Stomach (tissue), 9 donors: Measurements from ENCODE around the gene PRMT1. TPM values are rescaled to one million over a fixed set of nuclear protein-coding genes. Genes with fewer than 3 reads are reported as not detected.

Experiments used
- DNase-seq, 2 donors: peaks; one replicate each; pipeline versions ENCODE4 v3.0.0 to v3.0.0-alpha.2; 2013 to 2019
- H3K27ac ChIP-seq, 5 donors: fragments of 200-600 bp in 4 of 5; sonication (generic) in 4 of 5; one replicate each; pipeline ENCODE4 v1.5.1; 2013 to 2019; ENCODE audit warnings: mild to moderate bottlenecking in 1 of 5, moderate library complexity in 1 of 5
- H3K27me3 ChIP-seq, 3 donors: fragments of 200-600 bp; sonication (generic); one replicate each; pipeline ENCODE4 v1.5.1; 2017 to 2019; ENCODE audit warnings: mixed run types in 1 of 3
- H3K36me3 ChIP-seq, 4 donors: fragments of 200-600 bp; sonication (generic); 1 replicate in 3 of 4; 2 replicates in 1 of 4; pipeline ENCODE4 v1.5.1; 2016 to 2019
- H3K4me1 ChIP-seq, 4 donors: fragments of 200-600 bp; sonication (generic); one replicate each; pipeline ENCODE4 v1.5.1; 2016 to 2019
- H3K4me3 ChIP-seq, 4 donors: fragments of 200-600 bp; sonication (generic) in 3 of 4; one replicate each; pipeline ENCODE4 v1.5.1; 2016 to 2019; ENCODE audit warnings: mild to moderate bottlenecking in 1 of 4
- H3K9me3 ChIP-seq, 4 donors: fragments of 200-600 bp; sonication (generic); one replicate each; pipeline ENCODE4 v1.5.1; 2016 to 2019
- EP300 ChIP-seq: sonication (generic); formaldehyde crosslinking; IDR thresholded peaks from one replicate; pipeline ENCODE4 v1.6.1; 2017; ENCODE audit warnings: antibody characterized with exemption
- POLR2A ChIP-seq, 4 donors: fragments of 450-650 bp; IDR thresholded peaks; one replicate each; pipeline ENCODE4 v1.6.1; 2016; ENCODE audit warnings: antibody characterized with exemption in 4 of 4, control low read depth in 2 of 4, mild to moderate bottlenecking in 1 of 4, moderate library complexity in 1 of 4
- POLR2AphosphoS5 ChIP-seq, 3 donors: sonication (generic); formaldehyde crosslinking; IDR thresholded peaks; one replicate each; pipeline ENCODE4 v1.6.1; 2016; ENCODE audit warnings: antibody characterized with exemption in 3 of 3
- WGBS, 5 donors: extraction: QIAGEN DNeasy Blood & Tissue Kit in 3 of 5; methylation state at CpG; one replicate each; pipeline versions ENCODE4 v1.1.5 to v1.1.7; 2013 to 2018; 5-methylcytosine and 5-hydroxymethylcytosine counted together
- intact Hi-C: fragments of 100-400 bp; cut with DNase I; formaldehyde crosslinking; loops from one replicate; pipeline ENCODE4 v1.15.1; 2023; ENCODE audit warnings: low total_unique reads
- polyA plus RNA-seq, 3 donors: library from polyadenylated mRNA; stranded (reverse); fragments of 200-250 nt; gene quantifications; one replicate each; pipeline ENCODE4 v1.2.3, GENCODE V29; 2013
- total RNA-seq, 5 donors: library from RNA; depleted of rRNA; stranded (reverse); fragments of >200 nt; gene quantifications; one replicate each; pipeline versions ENCODE4 v1.1.0 to v1.2.3, GENCODE V29; 2014 to 2016
- TF ChIP-seq, protein P1 (sequence below), 7 experiments: fragments of 450-650 bp in 4 of 7; fragments of 200-600 bp in 3 of 7; sonication (generic) in 3 of 7; IDR thresholded peaks; one replicate each; pipeline ENCODE4 v1.5.1; 2016 to 2019; ENCODE audit warnings: antibody characterized with exemption in 7 of 7, control low read depth in 2 of 7, mild to moderate bottlenecking in 1 of 7
- donor health status: healthy with polysubstance abuse.
- donor health status: Bipolar disorder and iron deficiency.
- donor health status: healthy.

The PRMT1 gene
- total and polyA plus RNA-seq, 8 donors = 53.3 to 131 (median 107) TPM

DNA sequence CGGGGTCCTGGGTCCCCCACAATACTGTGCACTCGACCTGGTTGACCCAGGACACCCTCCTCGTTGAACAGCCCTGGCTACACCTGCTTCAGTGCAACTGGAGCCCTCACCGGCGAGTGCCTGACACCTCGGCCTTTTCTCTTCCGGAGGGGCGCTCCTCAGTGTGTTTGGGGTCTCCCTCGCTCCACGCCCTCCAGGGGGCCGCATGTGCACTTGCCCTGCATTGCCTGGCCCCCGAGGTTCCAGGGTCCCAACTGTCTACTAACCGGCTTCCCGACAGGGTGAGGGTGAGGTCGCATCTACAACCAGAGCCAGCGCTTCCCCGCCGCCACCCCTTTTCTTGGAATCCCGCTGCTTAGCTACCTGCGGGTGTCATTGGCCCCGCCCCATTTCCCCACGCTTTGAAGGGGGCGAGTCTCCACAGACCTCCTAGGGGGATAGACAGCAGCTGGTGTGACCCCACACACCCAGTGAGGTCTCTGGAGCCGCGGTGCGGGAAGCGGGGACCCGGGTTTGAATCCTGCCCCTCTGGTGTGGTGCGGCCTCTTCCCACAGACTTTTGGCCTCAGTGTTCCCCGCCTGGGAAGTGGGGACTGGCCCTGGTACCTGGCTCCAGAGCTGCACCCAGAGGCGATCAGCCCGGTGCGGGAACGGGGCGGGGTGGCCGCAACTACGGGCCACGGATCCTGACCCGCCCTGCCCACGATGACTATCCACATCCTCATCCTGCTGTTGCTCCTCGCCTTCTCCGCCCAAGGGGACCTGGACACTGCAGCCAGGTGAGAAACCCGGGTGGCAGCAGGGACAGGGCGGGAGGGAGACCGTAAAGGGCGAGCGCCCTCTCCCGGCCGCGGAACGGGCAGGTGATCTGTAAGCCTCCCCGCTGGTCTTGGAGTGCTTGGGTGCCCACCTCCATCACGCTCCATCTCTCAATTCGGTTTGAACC lies 12.3 kb downstream of the PRMT1 start, which contains the start of gene ADM5:
TSS of gene ADM5 (plus strand) at position 462 of the 946 bp plus-strand sequence. CDS start at position 706, 244 bp downstream.
- Histone ChIP-seq H3K27me3 (peaks cover 0 to 40% (median 15%) of the 10 kb centered on the region in 3 donors), H3K4me1 (peaks cover 25 to 42% (median 29%) of the 10 kb centered on the region in 4 donors), H3K9me3 (no peaks in the 10 kb centered on the region), H3K4me3 (peak within 1 kb of the TSS; percentile 41 to 57 (median 50)), H3K27ac (peak within 1 kb of the TSS in 4 of 5 donors; percentile 33 to 76 (median 56)), H3K36me3 (peaks cover 30 to 44% (median 42%) of the 10 kb centered on the region in 4 donors)
- no peak for TF ChIP-seq POLR2AphosphoS5 (IDR thresholded peaks at IDR 0.05)
- TF ChIP-seq, protein P1, sequence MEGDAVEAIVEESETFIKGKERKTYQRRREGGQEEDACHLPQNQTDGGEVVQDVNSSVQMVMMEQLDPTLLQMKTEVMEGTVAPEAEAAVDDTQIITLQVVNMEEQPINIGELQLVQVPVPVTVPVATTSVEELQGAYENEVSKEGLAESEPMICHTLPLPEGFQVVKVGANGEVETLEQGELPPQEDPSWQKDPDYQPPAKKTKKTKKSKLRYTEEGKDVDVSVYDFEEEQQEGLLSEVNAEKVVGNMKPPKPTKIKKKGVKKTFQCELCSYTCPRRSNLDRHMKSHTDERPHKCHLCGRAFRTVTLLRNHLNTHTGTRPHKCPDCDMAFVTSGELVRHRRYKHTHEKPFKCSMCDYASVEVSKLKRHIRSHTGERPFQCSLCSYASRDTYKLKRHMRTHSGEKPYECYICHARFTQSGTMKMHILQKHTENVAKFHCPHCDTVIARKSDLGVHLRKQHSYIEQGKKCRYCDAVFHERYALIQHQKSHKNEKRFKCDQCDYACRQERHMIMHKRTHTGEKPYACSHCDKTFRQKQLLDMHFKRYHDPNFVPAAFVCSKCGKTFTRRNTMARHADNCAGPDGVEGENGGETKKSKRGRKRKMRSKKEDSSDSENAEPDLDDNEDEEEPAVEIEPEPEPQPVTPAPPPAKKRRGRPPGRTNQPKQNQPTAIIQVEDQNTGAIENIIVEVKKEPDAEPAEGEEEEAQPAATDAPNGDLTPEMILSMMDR (IDR thresholded peaks at IDR 0.05) = peak in 5 of 7 experiments; percentile 6 to 54 (median 41)
- DNase-seq = peak; percentile 77 to 83
- WGBS, 5 donors = 24 to 36% (median 27%) methylated on average over 47 to 54 of the region's 54 CpGs
- intact Hi-C loops = no loop called here

DNA sequence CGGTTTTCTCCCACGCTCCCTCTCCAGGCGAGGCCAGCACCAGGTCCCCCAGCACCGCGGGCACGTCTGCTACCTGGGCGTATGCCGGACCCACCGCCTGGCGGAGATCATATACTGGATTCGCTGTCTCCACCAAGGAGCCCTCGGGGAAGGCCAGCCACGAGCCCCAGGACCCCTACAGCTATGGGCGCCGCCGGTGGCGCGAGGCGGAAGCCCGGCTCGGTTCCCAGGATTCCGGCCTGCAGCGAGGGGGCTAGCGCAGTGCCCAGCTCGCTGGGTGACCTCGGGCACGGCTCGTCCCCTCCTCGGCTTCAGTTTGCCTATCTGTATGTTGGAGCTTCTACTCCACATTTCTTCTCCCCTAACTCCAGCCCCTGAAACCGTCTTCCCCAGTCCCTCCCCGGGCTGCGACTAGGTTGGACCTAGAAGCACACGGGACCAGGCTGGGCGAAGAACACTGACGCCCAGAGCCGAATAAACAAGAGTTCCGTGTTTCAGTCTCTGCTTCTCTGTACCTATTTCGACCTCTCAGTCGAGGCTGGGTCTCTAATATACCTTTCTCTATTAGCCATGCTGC lies 13.1 kb downstream of the PRMT1 start:
- Histone ChIP-seq H3K27me3 (peaks cover 0 to 40% (median 15%) of the 10 kb centered on the region in 3 donors), H3K27ac (peak overlapping the region; percentile 33 to 76 (median 59)), H3K9me3 (no peaks in the 10 kb centered on the region), H3K4me1 (peaks cover 25 to 42% (median 29%) of the 10 kb centered on the region in 4 donors), H3K36me3 (peaks cover 23 to 37% (median 34%) of the 10 kb centered on the region in 4 donors), H3K4me3 (peak overlapping the region; percentile 41 to 57 (median 50))
- intact Hi-C loops = no loop called here
- DNase-seq = peak in 1 of 2 donors; percentile 40
- 4 to 22% (median 8%) methylated on average over 18 to 39 of the region's 39 CpGs for WGBS, 5 donors
- TF ChIP-seq POLR2AphosphoS5 (IDR thresholded peaks at IDR 0.05) = no peak
- TF ChIP-seq, protein P1 (IDR thresholded peaks at IDR 0.05) = peak in 1 of 7 experiments; percentile 0

DNA sequence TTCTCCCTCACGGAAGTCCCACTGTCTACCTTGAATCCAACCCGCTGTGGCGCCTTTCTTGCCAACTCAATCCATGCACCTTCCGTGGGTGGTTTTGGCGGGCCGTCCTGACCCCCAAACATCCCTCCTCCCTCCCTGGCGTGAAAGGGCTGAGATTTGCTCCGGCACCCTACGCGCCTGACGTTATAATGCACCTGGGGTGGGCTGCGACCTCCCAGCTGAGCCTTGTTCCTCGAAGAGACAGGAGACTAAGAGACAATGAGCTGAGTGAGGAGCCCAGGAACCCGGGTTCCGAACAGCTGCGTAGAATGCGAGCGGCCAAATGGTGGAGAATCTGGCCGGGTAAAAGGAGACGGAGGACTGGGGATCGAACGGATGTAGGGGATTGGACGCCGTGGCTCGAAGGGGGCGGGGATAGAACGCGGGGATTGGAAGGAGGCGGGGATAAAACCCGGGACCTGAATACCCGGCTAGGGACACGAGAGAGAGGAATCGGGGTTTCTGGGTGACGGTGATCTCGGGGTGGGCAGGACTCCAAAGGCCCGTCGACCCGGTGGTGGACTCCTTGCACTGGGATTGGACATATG lies 13.7 kb downstream of the PRMT1 start, which contains the start of gene CPT1C:
TSS of gene CPT1C (plus strand) at position 461 of the 587 bp plus-strand sequence. CDS start 1,137 bp downstream, outside the sequence.
- no peaks in the 10 kb centered on the region for H3K9me3 ChIP-seq
- peak; percentile 79 to 92 for DNase-seq
- H3K27ac ChIP-seq = peak within 1 kb of the TSS; percentile 33 to 76 (median 59)
- intact Hi-C loops = no loop called here
- H3K36me3 ChIP-seq = peaks cover 17 to 31% (median 28%) of the 10 kb centered on the region in 4 donors
- H3K4me3 ChIP-seq = peak within 1 kb of the TSS; percentile 41 to 57 (median 50)
- WGBS, 5 donors = 1 to 3% (median 2%) methylated on average over 36 to 38 of the region's 38 CpGs
- peaks cover 25 to 42% (median 29%) of the 10 kb centered on the region in 4 donors for H3K4me1 ChIP-seq
- H3K27me3 ChIP-seq = peaks cover 0 to 40% (median 15%) of the 10 kb centered on the region in 3 donors
- TF ChIP-seq EP300 (no peak), POLR2AphosphoS5 (IDR thresholded peaks at IDR 0.05) (peak in 2 of 3 donors; percentile 49 to 58), POLR2A (IDR thresholded peaks at IDR 0.05) (no peak)
- TF ChIP-seq, protein P1 (IDR thresholded peaks at IDR 0.05) = no peak
